HG03521 (cell line): ENCODE results near the gene MRPL58.
"Not testable (repeated sequence)": the region's sequence is repeated elsewhere in the genome, so short reads cannot be mapped to it uniquely, and the experiment has no call there.

Source experiments
- ATAC-seq: cut with Tn5 transposase; IDR thresholded peaks from one replicate; pipeline ENCODE4 v1.9.1; 2021; ENCODE audit warnings: mild to moderate bottlenecking, moderate library complexity; ENCODE audit not compliant: unreplicated experiment

The MRPL58 gene

GRCh38 chr17:75012346-75013091, at the start of gene MRPL58:
Gene MRPL58 (plus strand): TSS chr17:75012670. CDS start chr17:75012687, 17 bp downstream.
- ATAC-seq = peak; percentile 77

- no peak for ATAC-seq
These were observed 48.8 kb upstream of the MRPL58 start for GRCh38 chr17:74963656-74964055.

GRCh38 chr17:74964246-74964761, 48.2 kb upstream of the MRPL58 start:
- no peak for ATAC-seq

DNA sequence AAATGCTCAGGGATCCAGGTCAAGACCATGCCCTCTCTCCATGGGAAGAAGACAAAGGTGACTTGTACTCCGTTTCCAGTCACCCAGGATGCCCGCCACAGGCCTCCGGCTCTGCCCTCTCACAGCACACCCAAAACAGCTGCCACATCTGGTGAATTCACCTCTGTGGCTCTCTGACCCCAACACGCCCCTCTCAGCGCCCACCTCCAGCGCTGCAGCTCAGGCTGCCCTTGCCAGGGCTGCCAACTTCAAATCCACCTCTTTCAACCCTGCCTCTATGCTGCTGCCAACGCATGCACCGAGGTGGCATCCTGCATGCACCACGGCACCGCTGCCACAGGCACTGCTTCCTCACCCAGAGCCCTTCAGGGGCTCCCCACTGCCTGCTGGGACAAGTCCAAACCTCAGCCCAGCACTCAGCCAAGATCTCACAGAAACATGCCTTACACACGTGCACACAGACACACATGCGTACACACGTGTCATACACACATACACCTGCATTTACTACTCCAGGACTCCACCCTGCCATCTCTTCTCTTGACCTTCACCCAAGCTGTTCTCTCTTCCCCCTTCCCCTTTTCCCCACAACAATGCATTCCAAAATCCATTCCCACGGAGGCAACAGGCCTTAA, 47.4 kb upstream of the MRPL58 start:
- ATAC-seq = no peak

- ATAC-seq = no peak
These were observed 44.1 kb upstream of the MRPL58 start for GRCh38 chr17:74968361-74968780.

DNA sequence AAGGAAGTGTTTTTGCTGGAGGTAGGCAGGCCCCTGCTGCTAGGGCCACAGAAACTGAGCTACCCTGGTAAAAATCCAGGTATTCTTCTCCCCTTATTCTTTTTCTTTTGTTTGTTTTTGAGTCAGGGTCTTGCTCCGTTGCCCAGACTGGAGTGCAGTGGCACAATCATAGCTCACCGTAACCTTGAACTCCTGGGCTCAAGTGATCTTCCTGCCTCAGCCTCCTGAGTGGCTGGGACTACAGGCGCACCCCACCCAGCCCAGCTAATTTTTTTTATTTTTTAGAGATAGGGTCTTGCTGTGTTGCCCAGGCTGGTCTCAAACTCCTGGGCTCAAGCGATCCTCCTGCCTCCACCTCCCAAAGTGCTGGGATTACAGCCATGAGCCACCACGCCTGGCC, 43.0 kb upstream of the MRPL58 start:
- not testable (repeated sequence) for ATAC-seq

- no peak for ATAC-seq
These were observed 42.1 kb upstream of the MRPL58 start for GRCh38 chr17:74970395-74970794.

- no peak for ATAC-seq
These were observed 41.2 kb upstream of the MRPL58 start for GRCh38 chr17:74971069-74971841.

DNA sequence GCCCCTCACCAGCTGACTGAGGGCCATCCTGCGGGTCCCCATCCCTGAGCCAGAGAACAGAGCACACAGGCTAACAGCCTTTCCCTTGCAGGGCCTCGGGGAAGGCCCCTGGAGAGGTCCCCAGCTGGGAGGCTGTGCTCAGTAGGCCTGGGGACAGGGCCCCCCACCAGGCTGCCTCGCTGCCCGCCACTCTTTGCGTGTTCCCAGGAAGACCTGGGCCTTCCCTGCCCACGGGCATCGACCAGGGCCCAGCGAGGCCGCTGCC, 40.7 kb upstream of the MRPL58 start:
- no peak for ATAC-seq

DNA sequence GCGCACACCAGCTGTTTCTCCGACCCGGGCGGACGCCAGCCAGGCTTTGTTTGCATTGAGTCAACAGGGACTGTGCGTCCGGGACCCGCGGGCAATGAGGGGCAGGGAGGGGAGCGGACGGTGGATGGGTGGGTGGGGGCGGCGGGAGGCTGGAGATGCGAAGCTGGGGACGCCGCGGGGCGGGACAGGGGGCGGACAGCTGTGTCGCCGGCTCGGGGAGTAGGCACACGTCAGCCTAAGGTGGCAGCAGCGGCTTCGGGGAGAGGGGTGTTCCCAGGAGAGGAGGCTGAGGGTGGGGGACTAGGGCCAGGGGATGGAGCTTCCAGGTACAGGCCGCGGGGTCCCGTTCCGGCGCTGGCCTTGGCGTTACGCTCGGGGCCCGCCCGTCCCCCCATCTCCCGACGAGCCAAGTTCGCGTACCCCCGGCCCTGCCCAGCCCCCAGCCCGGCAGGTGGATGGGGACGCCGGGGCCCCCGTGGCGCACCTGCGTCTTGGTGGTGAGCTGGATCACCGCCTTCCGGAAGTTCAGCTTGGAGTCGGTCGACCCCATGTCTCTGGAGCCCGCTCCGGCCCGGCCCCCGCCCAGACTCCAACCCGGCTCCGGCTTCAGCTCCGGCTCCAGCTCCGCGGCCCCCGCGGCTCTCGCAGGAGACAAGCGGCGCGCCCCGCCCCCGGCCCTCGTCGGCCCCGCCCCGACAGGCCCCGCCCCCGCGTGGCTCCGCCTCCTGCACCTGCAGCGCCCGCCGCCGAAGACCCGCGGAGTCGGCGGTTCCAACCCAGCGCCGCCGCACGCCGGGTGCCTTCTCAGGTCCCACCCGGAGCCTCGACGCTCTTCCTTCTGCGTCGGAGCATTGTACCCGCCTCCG, 40.1 kb upstream of the MRPL58 start, which contains the start of gene HID1:
Gene HID1 (minus strand): TSS at position 653 of the 866 bp plus-strand sequence. CDS start 103 bp downstream, at position 550.
- ATAC-seq = no peak

DNA sequence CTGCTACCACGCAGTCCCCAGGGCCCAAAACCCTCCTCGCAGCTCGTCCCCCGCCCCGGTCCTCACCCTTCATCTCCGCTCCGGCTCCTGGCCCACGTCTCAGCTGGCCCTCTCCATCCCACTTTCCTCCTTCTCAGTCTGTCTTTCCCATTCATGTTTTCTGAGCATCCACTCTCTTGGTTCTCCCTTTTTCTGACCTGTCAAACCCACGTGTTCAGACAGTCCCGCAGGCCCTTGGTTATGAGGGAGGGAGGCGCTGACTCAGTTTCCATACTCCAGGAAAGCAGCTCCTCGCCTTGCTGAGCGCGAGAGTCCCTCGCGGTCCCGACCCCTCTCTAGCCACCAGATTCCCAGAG, 39.5 kb upstream of the MRPL58 start:
- ATAC-seq = no peak

- ATAC-seq = no peak
These were observed 36.5 kb upstream of the MRPL58 start for GRCh38 chr17:74975943-74976342.

DNA sequence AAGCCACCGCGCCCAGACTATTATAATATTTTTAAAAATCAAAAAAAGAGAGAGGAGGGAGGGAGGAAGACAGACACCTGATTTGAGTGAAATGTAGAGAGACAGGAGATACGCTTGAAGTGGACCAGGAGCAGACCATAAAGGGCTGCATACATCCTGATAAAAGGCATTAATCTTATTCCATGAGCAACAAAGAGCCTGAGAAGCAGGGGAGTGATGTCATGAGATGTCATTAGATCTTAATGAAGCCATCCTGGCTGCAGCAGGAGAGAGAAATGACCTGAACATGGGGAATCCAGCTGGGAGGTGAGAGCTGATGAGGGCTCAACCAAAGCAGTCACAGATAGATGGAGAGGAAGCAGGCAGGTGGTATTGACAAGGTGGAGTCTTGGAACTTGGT, 34.7 kb upstream of the MRPL58 start:
- ATAC-seq = no peak

GRCh38 chr17:74978240-74978639, 34.2 kb upstream of the MRPL58 start:
- ATAC-seq = no peak

- no peak for ATAC-seq
These were observed 32.9 kb upstream of the MRPL58 start for GRCh38 chr17:74979408-74980146.

- ATAC-seq = no peak
These were observed 31.0 kb upstream of the MRPL58 start for GRCh38 chr17:74981318-74981978.

GRCh38 chr17:74981979-74982662, 30.3 kb upstream of the MRPL58 start:
- no peak for ATAC-seq

DNA sequence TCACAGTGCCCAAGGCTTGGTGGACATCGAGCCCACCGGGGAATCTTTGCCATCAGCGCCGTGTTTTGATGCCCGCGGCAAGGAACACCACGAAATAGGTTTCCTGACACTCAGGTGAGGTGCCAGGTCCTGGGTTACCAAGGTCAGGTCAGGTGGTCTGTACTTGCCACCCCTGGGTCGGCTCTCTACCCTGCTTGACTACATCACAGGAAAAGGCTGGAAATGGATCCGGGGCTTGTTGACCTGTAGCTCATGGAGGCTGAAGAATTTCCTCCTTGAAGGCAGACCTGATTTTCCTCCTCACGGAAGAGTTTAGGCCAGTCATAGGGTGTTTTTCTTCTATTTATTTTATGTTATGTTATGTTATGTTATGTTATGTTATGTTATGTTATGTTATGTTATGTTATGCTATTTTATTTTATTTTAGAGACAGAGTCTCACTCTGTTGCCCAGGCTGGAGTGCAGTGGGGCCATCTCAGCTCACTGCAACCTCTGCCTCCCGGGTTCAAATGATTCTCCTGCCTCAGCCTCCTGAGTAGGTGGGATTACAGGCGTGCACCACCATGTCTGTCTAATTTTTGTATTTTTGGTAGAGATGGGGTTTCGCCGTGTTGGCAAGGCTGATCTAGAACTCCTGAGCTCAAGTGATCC, 29.7 kb upstream of the MRPL58 start:
- not testable (repeated sequence) for ATAC-seq

- ATAC-seq = no peak
These were observed 26.3 kb upstream of the MRPL58 start for GRCh38 chr17:74986206-74986576.
